ENCODE measurements around the gene DDI2.

- no peak for TF ChIP-seq NUFIP1 (IDR thresholded peaks at IDR 0.05; ENCODE audit: partially characterized antibody)
- no peak for TF ChIP-seq ZNF140 (CRISPR knock-in tag; IDR thresholded peaks at IDR 0.05)
- TF ChIP-seq KLF10 (CRISPR knock-in tag; IDR thresholded peaks at IDR 0.05) = no peak
- no peak for TF ChIP-seq ZC3H4 (CRISPR knock-in tag; IDR thresholded peaks at IDR 0.05; ENCODE audit: borderline replicate concordance)
- TF ChIP-seq CTCF (IDR thresholded peaks at IDR 0.05 in 2 of 3, conservative IDR thresholded peaks at IDR 0.05 in 1 of 3; ENCODE audit: insufficient read depth in 2 of 3, low read depth in 1 of 3, low read length in 3 of 3) = no peak
- no peak for TF ChIP-seq POLR2AphosphoS2 (IDR thresholded peaks at IDR 0.05; ENCODE audit: low read length)
- no peak for TF ChIP-seq TOE1 (IDR thresholded peaks at IDR 0.05; ENCODE audit: borderline replicate concordance)
- no peak for TF ChIP-seq TOE1 (CRISPR knock-in tag; IDR thresholded peaks at IDR 0.05; ENCODE audit: borderline replicate concordance, low read depth)
- TF ChIP-seq DDX20 (tag; IDR thresholded peaks at IDR 0.05; ENCODE audit: low read depth) = no peak
- TF ChIP-seq NR3C1 (CRISPR knock-in tag; IDR thresholded peaks at IDR 0.05) = no peak
- no peak for TF ChIP-seq EZH2 (IDR thresholded peaks at IDR 0.05; ENCODE audit: borderline replicate concordance, low read depth, low read length)
- TF ChIP-seq SMAD1 (IDR thresholded peaks at IDR 0.05; ENCODE audit: low read depth, low read length, partially characterized antibody) = no peak
- no peak for TF ChIP-seq POLR2A (conservative IDR thresholded peaks at IDR 0.05)
- TF ChIP-seq ARHGAP35 (IDR thresholded peaks at IDR 0.05; ENCODE audit: partially characterized antibody) = no peak
Measured at GRCh38 chr1:15573477-15573876, 43.8 kb upstream of the DDI2 start.
